Cardiac septum (tissue), 1 donor: Measurements from ENCODE around the gene MYH1. TPM values are rescaled to one million over a fixed set of nuclear protein-coding genes. Genes with fewer than 3 reads are reported as not detected.

Source experiments
- DNase-seq: peaks from one replicate; pipeline ENCODE4 v3.0.0-alpha.2; 2020; ENCODE audit warnings: low spot score
- intact Hi-C: fragments of 100-400 bp; cut with DNase I; formaldehyde crosslinking; loops from one replicate; pipeline ENCODE4 v1.14.0; 2022
- total RNA-seq: library from RNA; stranded (reverse); fragmentation: NEBNext Ultra II Directional; extraction: Animal tissue kit (Norgen Biotek cat#: 25700); gene quantifications from one replicate; pipeline ENCODE4 v1.2.1, GENCODE V29; 2021
- donor health status: DM: no; HTN: no; CAD: no.

The MYH1 gene
- total RNA-seq, 1 donor from 2014 or later = 0.16 TPM

DNA sequence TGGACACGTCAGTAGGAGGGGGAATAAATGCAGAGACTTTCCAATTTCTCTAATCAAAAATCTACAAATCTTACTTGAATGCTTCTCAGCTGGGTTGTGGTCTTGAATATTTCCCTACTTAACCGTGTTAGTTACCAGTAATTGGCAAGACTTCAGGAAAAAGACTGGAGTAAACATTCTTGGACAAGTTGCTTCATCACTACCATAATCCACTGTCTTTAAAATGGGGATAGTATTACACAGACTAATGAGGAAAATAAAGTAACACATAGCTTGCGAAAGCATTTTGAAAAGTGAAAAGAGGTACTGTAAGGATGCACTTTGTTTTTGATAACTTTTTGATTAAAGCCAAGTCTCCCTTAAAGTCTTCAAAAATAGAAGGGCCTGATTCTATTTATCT is 18.4 kb downstream of the MYH1 start:
- intact Hi-C loops = no loop called here
- no peak for DNase-seq

DNA sequence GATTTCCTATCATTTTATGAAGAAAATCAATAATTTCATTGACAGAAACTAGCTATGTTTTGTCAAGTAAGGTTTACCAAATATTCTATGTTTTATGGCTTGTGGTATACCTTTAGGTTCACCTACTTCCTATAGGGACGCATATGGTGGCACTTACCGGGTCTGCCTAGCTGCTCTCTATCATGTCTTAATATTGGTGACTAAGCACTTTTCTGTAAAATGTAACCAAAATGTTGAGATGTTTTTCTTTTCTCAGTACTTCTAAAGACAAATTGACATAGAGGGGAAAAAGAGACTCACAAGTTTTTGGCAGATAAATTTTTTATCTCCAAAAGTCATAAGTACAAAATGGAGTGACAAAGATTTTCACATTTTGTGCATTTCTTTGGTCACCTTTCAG is 26.3 kb downstream of the MYH1 start:
- intact Hi-C loops = no loop called here
- DNase-seq = no peak

DNA sequence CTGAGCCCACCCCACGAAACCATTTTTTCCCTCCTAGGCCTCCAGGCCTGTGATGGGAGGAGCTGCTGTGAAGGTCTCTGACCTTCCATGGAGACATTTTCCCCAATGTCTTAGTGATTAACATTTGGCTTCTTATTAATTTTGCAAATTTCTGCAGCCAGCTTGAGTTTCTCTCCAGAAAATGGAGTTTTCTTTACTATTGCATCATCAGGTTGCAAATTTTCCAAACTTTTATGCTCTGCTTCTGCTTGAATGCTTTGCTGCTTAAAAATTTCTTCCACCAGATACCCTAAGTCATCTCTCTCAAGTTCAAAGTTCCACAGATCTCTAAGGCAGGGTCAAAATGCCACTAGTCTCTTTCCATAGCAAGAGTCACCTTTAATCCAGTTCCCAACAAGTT is 36.1 kb downstream of the MYH1 start:
- intact Hi-C loops = no loop called here
- DNase-seq = no peak

DNA sequence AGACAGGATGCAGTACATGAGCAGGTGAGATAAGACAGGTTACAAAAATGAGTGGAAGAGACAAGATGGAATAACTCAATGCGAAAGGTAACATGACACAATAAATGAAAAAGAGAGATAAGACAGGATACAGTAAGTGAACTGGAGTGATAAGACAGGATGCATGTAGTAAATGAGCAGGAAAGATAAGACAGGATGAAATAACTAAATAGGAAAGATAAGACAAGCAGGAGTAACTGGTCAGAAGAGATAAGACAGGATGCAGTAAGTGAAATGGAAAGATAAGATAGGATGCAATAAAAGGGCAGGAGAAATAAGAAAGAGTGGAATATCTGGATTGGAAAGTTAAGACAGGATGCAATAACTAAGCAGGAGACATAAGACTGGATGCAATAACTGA is 40.6 kb downstream of the MYH1 start:
- intact Hi-C loops = no loop called here
- DNase-seq = no peak

DNA sequence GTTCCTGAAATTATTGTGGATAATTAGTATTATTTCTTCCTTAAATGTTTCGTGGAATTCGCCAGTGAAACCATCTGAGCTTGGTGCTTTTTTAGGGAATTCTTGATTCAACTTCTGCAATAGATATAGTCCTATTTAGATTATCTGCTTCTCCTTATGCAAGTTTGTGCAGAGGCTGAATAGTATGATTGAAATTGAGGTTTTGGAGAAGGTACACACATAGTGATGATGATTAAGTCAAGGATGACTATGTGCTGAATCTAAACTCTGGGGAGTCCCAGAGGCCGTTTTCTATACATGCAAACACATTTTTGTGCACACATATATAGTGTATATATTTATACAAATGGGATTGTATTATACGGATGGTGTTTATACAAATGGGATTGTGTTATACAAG is 43.8 kb downstream of the MYH1 start:
- no peak for DNase-seq
- intact Hi-C loops = no loop called here

DNA sequence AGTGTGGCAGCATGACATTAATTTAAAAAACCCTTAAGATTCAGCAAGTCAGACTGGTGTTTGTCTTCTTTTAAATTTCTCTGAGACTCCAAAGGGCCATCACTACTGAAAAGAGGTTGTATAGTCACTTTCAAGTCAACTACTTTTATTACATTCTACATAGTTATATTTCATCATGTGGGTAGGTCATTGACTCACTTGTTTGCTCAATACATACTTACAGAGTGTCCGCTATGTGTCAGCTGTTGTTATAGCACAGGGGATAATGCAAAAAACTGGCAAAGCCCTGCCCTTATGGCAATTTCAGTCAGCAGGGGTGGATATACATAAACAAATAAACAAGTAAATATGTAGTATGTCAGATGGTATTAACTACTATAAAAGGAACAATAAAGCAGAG is 46.5 kb downstream of the MYH1 start:
- no peak for DNase-seq
- intact Hi-C loops = no loop called here

DNA sequence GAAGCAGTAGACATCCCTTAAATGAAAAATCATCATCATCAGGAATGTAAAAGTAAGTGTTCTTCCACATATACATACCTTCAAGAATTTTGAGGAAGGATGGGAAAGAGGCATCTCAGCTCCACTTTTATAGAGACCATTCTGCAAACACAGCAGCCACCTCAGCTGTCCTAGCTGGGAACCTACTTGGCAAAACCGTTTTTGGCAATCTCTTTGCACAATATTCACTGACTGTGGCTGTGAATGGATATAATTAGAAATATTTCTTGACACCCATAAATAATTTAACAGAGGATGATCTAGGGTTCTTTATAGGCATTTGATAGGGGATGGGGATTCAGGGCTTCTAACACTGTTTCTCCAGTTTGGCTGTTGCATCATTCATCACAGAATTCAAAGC is 48.9 kb downstream of the MYH1 start, which contains the start of gene MYH4:
Gene MYH4 (minus strand): TSS at position 101 of the 400 bp plus-strand sequence. CDS start 2,814 bp downstream, outside the sequence.
- intact Hi-C loops = no loop called here

DNA sequence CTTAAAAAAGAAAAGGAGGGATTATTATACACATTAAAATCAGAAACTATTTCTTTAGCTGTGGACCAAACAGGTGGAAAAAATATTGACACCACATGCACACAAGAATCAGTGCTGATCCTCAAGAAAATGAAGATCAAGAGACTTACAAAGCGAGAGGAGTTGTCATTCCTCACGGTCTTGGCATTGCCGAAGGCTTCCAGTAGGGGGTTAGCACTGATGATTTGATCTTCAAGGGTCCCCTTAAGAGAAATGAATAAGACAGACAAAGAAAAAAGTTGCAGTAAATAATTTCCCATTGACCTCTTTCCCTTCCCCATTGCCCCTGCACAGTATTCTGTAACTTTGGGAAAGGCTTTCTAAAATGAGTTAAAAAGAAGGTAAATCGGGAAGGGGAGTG is 54.9 kb downstream of the MYH1 start:
- intact Hi-C loops = no loop called here

More for the DNA sequence above, 48.9 kb downstream of the MYH1 start, which contains the start of gene MYH4:
- no peak for DNase-seq

DNA sequence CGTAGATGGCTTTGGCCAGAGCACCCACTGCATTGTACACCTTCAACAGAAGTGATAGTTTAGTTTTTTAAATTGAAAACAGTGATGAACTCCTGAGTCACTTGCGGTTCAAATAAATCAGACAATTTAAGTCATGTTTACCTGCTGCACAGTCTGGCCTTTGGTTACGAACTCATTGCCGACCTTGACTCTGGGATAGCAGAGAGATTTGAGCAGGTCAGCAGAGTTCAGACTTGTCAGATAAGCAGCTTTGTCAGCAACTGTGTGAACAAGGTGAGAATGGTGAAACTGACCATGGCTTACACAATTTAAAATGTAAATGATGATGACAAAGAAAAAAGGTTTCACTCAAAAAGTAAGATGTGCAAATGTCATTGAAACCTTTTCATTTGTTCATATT is 58.3 kb downstream of the MYH1 start:
- intact Hi-C loops = loop anchor here (2.0 kb wide), 1 partner anchor 35 kb away; no protein-coding TSS in a partner anchor
- DNase-seq = no peak

More for the DNA sequence above, 54.9 kb downstream of the MYH1 start:
- DNase-seq = no peak

DNA sequence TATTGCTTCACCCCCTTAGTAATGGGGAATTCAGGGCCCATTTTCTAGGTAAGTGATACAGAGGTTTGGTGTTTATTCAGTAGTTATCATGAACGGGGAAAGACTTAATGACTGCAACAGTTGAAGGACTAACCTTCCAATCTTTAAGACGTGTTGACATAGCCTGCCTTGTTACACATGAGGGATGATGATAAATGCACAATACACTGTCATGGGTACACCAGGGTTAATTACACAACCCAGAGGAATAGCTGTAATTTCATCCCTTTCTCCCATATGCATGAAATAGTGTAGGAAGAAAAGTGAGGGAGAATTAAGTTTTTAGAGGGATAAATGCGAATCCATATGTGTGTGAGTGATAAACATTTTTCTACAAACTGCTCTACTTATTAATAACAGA is 59.6 kb downstream of the MYH1 start:
- no peak for DNase-seq
- intact Hi-C loops = no loop called here

DNA sequence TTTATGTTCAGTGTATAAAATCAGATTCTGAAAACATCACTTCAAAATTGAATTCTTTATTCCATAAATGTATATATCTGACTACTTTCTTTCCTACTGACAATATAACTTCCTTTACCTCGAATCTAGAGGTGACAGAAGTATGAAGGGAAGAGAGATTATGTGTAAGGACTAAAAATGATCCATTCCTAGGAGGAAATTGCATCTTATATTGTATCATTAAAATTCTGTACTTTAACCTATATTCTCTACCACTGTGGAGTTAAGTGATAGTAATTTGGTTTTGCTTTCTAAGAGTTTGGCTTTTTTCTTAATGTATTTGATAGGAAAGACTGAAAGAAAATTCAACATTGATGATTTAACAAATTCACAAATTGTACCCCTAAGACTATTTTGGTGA is 60.4 kb downstream of the MYH1 start:
- intact Hi-C loops = no loop called here
- DNase-seq = no peak

DNA sequence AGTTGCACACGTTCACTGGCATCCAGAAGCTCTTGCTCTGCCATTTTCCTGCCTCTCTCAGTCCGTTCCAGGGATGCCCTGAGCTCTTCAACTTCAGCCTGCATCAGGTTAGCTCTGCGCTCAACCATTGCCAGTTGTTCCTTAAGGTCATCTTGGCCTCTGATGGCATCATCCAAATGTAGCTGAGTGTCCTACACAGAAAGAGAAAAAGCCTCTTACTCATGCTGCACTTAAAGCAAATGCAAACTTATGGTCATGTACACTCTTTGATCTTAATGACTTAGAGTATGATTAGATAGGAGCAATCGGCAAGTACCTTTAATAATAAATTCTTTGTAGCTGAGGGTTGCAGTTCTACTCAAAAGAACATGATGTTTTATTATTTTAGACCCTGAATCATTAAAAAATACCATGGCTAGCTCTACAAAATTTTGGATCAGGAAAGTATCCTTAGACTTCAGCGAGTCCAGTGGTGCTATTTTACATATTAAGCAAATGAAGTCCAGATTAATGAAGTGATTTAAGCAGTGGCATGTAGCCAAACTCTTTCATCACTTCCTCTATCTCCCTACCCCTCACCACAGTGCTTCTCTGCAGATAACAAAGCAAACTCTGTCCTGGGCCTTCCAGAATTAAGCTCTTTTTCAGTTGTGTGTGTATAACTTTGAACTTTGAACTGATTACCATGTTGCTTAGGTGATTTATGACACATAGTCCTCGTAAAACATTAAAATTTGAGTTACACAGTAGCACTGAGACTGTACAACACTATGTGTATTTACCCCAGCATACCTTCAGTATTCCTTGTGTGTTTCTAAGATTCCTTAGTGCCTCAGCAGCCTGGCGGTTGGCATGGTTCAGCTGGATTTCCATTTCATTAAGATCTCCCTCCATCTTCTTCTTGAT is 71.1 kb downstream of the MYH1 start:
- intact Hi-C loops = no loop called here
- no peak for DNase-seq

Other genes with a start within 250 kb of the MYH1 start
- not detected for gene MYH13, start 145.5 kb downstream of the MYH1 start, total RNA-seq
- 0.05 TPM for gene MYH8, start 96.6 kb downstream of the MYH1 start, total RNA-seq
- not detected for gene MYH4, start 49.0 kb downstream of the MYH1 start, total RNA-seq
- gene MYH2, start 31.1 kb upstream of the MYH1 start, total RNA-seq = 0.22 TPM
- 1.5 TPM for gene MYH3, start 138.8 kb upstream of the MYH1 start, total RNA-seq
- 36.3 TPM for gene SCO1, start 179.0 kb upstream of the MYH1 start, total RNA-seq
- gene ADPRM, start 179.1 kb upstream of the MYH1 start, total RNA-seq = 4.4 TPM
- 3.7 TPM for gene TMEM220, start 211.5 kb upstream of the MYH1 start, total RNA-seq